C4-2B (cell line): ENCODE results near the gene PRDX4.
A peak's percentile ranks its signal among the peaks of the same experiment; 100 is the strongest.
"Not testable (repeated sequence)": the region's sequence is repeated elsewhere in the genome, so short reads cannot be mapped to it uniquely, and the experiment has no call there.

Source experiments
- H3K27ac ChIP-seq: fragments of 450-650 bp; 2 replicates; pipeline ENCODE4 v1.5.1; 2017
- CTCF ChIP-seq: fragments of 450-650 bp; conservative IDR thresholded peaks from 2 replicates; pipeline ENCODE4 v1.5.1; 2017; ENCODE audit warnings: mild to moderate bottlenecking
- ZFX ChIP-seq: fragments of 450-650 bp; IDR thresholded peaks from 2 replicates; pipeline ENCODE4 v1.6.1; 2017

PRDX4 gene

GRCh38 chrX:23662187-23662586 is 5.1 kb upstream of the PRDX4 start:
- TF ChIP-seq CTCF: no peak
- no peak for TF ChIP-seq ZFX
- H3K27ac ChIP-seq: no peak overlapping the region

GRCh38 chrX:23662853-23663252 is 4.4 kb upstream of the PRDX4 start:
- TF ChIP-seq ZFX: no peak
- no peak overlapping the region for H3K27ac ChIP-seq

- TF ChIP-seq ZFX (no peak), CTCF (no peak)
- H3K27ac ChIP-seq: no peak overlapping the region
These were observed 2.8 kb upstream of the PRDX4 start for GRCh38 chrX:23664496-23664895.

- no peak overlapping the region for H3K27ac ChIP-seq
- no peak for TF ChIP-seq CTCF
- TF ChIP-seq ZFX: no peak
These were observed 1.0 kb upstream of the PRDX4 start for GRCh38 chrX:23666282-23666681.

- H3K27ac ChIP-seq: peak overlapping the region; percentile 88
- TF ChIP-seq CTCF: no peak
- no peak for TF ChIP-seq ZFX
These were observed 1.0 kb downstream of the PRDX4 start for GRCh38 chrX:23668335-23668734.

GRCh38 chrX:23670528-23670927 is 3.2 kb downstream of the PRDX4 start:
- no peak overlapping the region for H3K27ac ChIP-seq
- TF ChIP-seq CTCF (no peak), ZFX (no peak)

GRCh38 chrX:23673108-23673507 is 5.8 kb downstream of the PRDX4 start:
- H3K27ac ChIP-seq: no peak overlapping the region
- TF ChIP-seq ZFX: no peak

- H3K27ac ChIP-seq: not testable (repeated sequence)
These were observed 9.2 kb downstream of the PRDX4 start for GRCh38 chrX:23676486-23676885.

GRCh38 chrX:23692166-23692565 is 24.9 kb downstream of the PRDX4 start:
- no peak overlapping the region for H3K27ac ChIP-seq
- TF ChIP-seq CTCF (no peak), ZFX (no peak)
